H1 (cell line): ENCODE data around the gene GP1BB. TPM values are rescaled to one million over a fixed set of nuclear protein-coding genes. Genes with fewer than 3 reads are reported as not detected.

Source experiments
- CTCF ChIA-PET: fragments of 300-600 bp; sonication (Branson Sonifier 250); formaldehyde crosslinking; loops from one replicate; lab custom pipeline; 2021; ENCODE audit not compliant: partially characterized antibody; lab: Charles Lee
- POLR2A ChIA-PET: fragments of 300-600 bp; sonication (Branson Sonifier 250); formaldehyde crosslinking; loops from one replicate; lab custom pipeline; 2021; ENCODE audit warnings: inconsistent platforms; ENCODE audit not compliant: partially characterized antibody; lab: Charles Lee
- DNase-seq, 2 experiments: peaks; one replicate each; pipeline versions ENCODE4 v3.0.0 to v3.0.0-alpha.2; 2010 to 2022; ENCODE audit warnings: low spot score in 2 of 2, low read depth in 1 of 2, mixed read lengths in 1 of 2
- FAIRE-seq: peaks from 2 replicates; lab custom pipeline; 2011; peaks lifted over from hg19 to GRCh38; lab: Jason Lieb, UNC
- H2AFZ ChIP-seq: 2 replicates; pipeline ENCODE4 v1.8.1; 2012; ENCODE audit warnings: low read length, inconsistent platforms
- H2AK5ac ChIP-seq: 2 replicates; pipeline ENCODE4 v1.6.1; 2013; ENCODE audit warnings: low read depth, low read length
- H2BK120ac ChIP-seq: replicated peaks from 2 replicates; pipeline ENCODE3; 2013; ENCODE audit warnings: low read depth, low read length, inconsistent platforms
- H2BK12ac ChIP-seq: 2 replicates; pipeline ENCODE4 v1.6.1; 2013; ENCODE audit warnings: low read depth, low read length
- H2BK15ac ChIP-seq: 2 replicates; pipeline ENCODE4 v1.6.1; 2013; ENCODE audit warnings: low read length
- H2BK20ac ChIP-seq: 2 replicates; pipeline ENCODE4 v1.6.1; 2013; ENCODE audit warnings: low read length
- H2BK5ac ChIP-seq: 2 replicates; pipeline ENCODE4 v1.6.1; 2013; ENCODE audit warnings: low read depth, low read length
- H3K14ac ChIP-seq: 2 replicates; pipeline ENCODE4 v1.6.1; 2013; ENCODE audit warnings: inconsistent platforms; ENCODE audit not compliant: insufficient read length
- H3K18ac ChIP-seq: 2 replicates; pipeline ENCODE4 v1.6.1; 2013; ENCODE audit warnings: low read length; ENCODE audit errors: extremely low read depth
- H3K23ac ChIP-seq: 2 replicates; pipeline ENCODE4 v1.6.1; 2013; ENCODE audit warnings: inconsistent platforms; ENCODE audit not compliant: insufficient read length
- H3K23me2 ChIP-seq: 2 replicates; pipeline ENCODE4 v1.6.1; 2013; ENCODE audit warnings: low read depth, low read length
- H3K27ac ChIP-seq: 2 replicates; pipeline ENCODE4 v1.6.1; 2011; ENCODE audit warnings: low read depth, low read length, inconsistent platforms
- H3K27me3 ChIP-seq, 4 experiments: replicated peaks in 1 of 4; 1 replicate in 1 of 4; 2 replicates in 3 of 4; pipeline versions ENCODE4 v1.6.1 to v1.8.1; 2011 to 2013; ENCODE audit warnings: low read length in 3 of 4, mild to moderate bottlenecking in 3 of 4, inconsistent platforms in 2 of 4, mixed read lengths in 2 of 4, moderate library complexity in 1 of 4; ENCODE audit not compliant: control insufficient read depth in 3 of 4, insufficient read depth in 3 of 4; ENCODE audit errors: extremely low read depth in 1 of 4
- H3K36me3 ChIP-seq, 4 experiments: 2 replicates each; pipeline versions ENCODE4 v1.6.1 to v1.8.1; 2011 to 2013; ENCODE audit warnings: mild to moderate bottlenecking in 4 of 4, low read length in 3 of 4, moderate library complexity in 2 of 4, control low read depth in 1 of 4, inconsistent platforms in 1 of 4; ENCODE audit not compliant: insufficient read depth in 4 of 4, control insufficient read depth in 2 of 4
- H3K4ac ChIP-seq: replicated peaks from 2 replicates; pipeline ENCODE3; 2013; ENCODE audit warnings: low read length, low read depth, mixed read lengths, inconsistent platforms; ENCODE audit not compliant: insufficient read length
- H3K4me1 ChIP-seq, 4 experiments: replicated peaks in 1 of 4; 1 replicate in 1 of 4; 2 replicates in 3 of 4; pipeline versions ENCODE4 v1.6.1 to v1.8.1; 2011 to 2013; ENCODE audit warnings: low read length in 3 of 4, inconsistent platforms in 2 of 4, mixed read lengths in 1 of 4; ENCODE audit not compliant: insufficient read depth in 4 of 4, control insufficient read depth in 3 of 4
- H3K4me2 ChIP-seq, 2 experiments: 2 replicates each; pipeline versions ENCODE4 v1.6.1 to v1.8.1; 2011 to 2013; ENCODE audit warnings: low read depth in 2 of 2, low read length in 2 of 2, control low read depth in 1 of 2, inconsistent platforms in 1 of 2, mild to moderate bottlenecking in 1 of 2; ENCODE audit not compliant: insufficient read depth in 1 of 2
- H3K4me3 ChIP-seq, 4 experiments: fragments of 200-600, 300-600 bp in 1 of 4; sonication (generic), shearing (Covaris generic), sonication (Bioruptor Twin) in 1 of 4; 2 replicates each; pipeline versions ENCODE4 v1.5.1 to v1.8.1; 2011 to 2016; ENCODE audit warnings: low read length in 4 of 4, low read depth in 3 of 4, control low read depth in 2 of 4, inconsistent platforms in 2 of 4, mild to moderate bottlenecking in 2 of 4, mixed read lengths in 1 of 4, moderate library complexity in 1 of 4; ENCODE audit not compliant: insufficient read depth in 2 of 4; ENCODE audit errors: extremely low read depth in 1 of 4
- H3K56ac ChIP-seq: replicated peaks from 2 replicates; pipeline ENCODE3; 2013; ENCODE audit warnings: low read depth, mild to moderate bottlenecking, mixed read lengths, low read length, inconsistent platforms; ENCODE audit not compliant: insufficient read length
- H3K79me1 ChIP-seq: 2 replicates; pipeline ENCODE4 v1.6.1; 2013; ENCODE audit warnings: low read depth, low read length, control low read depth
- H3K79me2 ChIP-seq, 2 experiments: 2 replicates each; pipeline versions ENCODE4 v1.6.1 to v1.8.1; 2012 to 2013; ENCODE audit warnings: low read length in 2 of 2, mild to moderate bottlenecking in 2 of 2, inconsistent platforms in 1 of 2; ENCODE audit not compliant: insufficient read depth in 2 of 2, control insufficient read depth in 1 of 2
- H3K9ac ChIP-seq, 4 experiments: replicated peaks in 1 of 4; 1 replicate in 1 of 4; 2 replicates in 3 of 4; pipeline versions ENCODE4 v1.6.1 to v1.8.1; 2011 to 2013; ENCODE audit warnings: low read depth in 3 of 4, low read length in 3 of 4, control low read depth in 2 of 4, mild to moderate bottlenecking in 2 of 4, moderate library complexity in 2 of 4, inconsistent platforms in 1 of 4; ENCODE audit errors: extremely low read depth in 1 of 4
- H3K9me3 ChIP-seq, 2 experiments: 2 replicates each; pipeline versions ENCODE4 v1.6.1 to v1.8.1; 2012 to 2013; ENCODE audit warnings: mild to moderate bottlenecking in 2 of 2, moderate library complexity in 2 of 2, control low read depth in 1 of 2, inconsistent platforms in 1 of 2, low read depth in 1 of 2, low read length in 1 of 2, mixed read lengths in 1 of 2; ENCODE audit not compliant: insufficient read depth in 2 of 2
- H4K20me1 ChIP-seq, 2 experiments: replicated peaks in 1 of 2; 2 replicates each; pipeline versions ENCODE3 to v1.8.1; 2011 to 2013; ENCODE audit warnings: inconsistent platforms in 2 of 2, low read length in 2 of 2, mild to moderate bottlenecking in 1 of 2; ENCODE audit not compliant: insufficient read depth in 2 of 2, control insufficient read depth in 1 of 2
- H4K5ac ChIP-seq: 2 replicates; pipeline ENCODE4 v1.6.1; 2013; ENCODE audit warnings: low read length, low read depth, mixed read lengths, inconsistent platforms; ENCODE audit not compliant: insufficient read length
- H4K8ac ChIP-seq: 2 replicates; pipeline ENCODE4 v1.8.0; 2013; ENCODE audit warnings: mild to moderate bottlenecking, moderate library complexity, low read length, inconsistent platforms; ENCODE audit not compliant: insufficient read depth; ENCODE audit errors: extremely low read depth
- H4K91ac ChIP-seq: replicated peaks from 2 replicates; pipeline ENCODE3; 2013; ENCODE audit warnings: low read length, mixed read lengths, inconsistent platforms; ENCODE audit not compliant: insufficient read length
- ATF3 ChIP-seq: IDR thresholded peaks from 2 replicates; pipeline ENCODE4 v1.6.1; 2011; ENCODE audit warnings: low read depth, mild to moderate bottlenecking, low read length; ENCODE audit not compliant: insufficient read depth
- BACH1 ChIP-seq: IDR thresholded peaks from 2 replicates; pipeline ENCODE4 v1.6.1; 2012; ENCODE audit warnings: low read length, improper control_type of control experiment
- EGR1 ChIP-seq: IDR thresholded peaks from 2 replicates; pipeline ENCODE4 v1.6.1; 2011; ENCODE audit warnings: low read depth, low read length, borderline replicate concordance
- JUN ChIP-seq: IDR thresholded peaks from 2 replicates; pipeline ENCODE4 v1.6.1; 2011; ENCODE audit warnings: low read depth, mild to moderate bottlenecking, improper control_type of control experiment, low read length
- SP2 ChIP-seq: IDR thresholded peaks from 2 replicates; pipeline ENCODE4 v1.6.1; 2012; ENCODE audit warnings: mild to moderate bottlenecking, low read length, inconsistent platforms
- TAF7 ChIP-seq: optimal IDR thresholded peaks from 2 replicates; pipeline ENCODE3; 2011; ENCODE audit warnings: low read depth, mild to moderate bottlenecking, inconsistent platforms, low read length, moderate library complexity, borderline replicate concordance
- TCF12 ChIP-seq: IDR thresholded peaks from 2 replicates; pipeline ENCODE4 v1.6.1; 2011; ENCODE audit warnings: low read depth, mild to moderate bottlenecking, low read length
- WGBS, 2 experiments: shearing (Covaris generic) in 1 of 2; methylation state at CpG; one replicate each; pipeline versions ENCODE4 v1.1.6 to v1.1.7; 2013 to 2015; ENCODE audit warnings: low lambda C conversion rate in 2 of 2, mixed read lengths in 2 of 2, inconsistent platforms in 1 of 2, low coverage in 1 of 2, missing lambda C conversion rate in 1 of 2; ENCODE audit not compliant: insufficient replicate concordance in 2 of 2, insufficient coverage in 1 of 2, insufficient read length in 1 of 2; ENCODE audit errors: extremely low coverage in 1 of 2, missing lambda C conversion rate in 1 of 2; 5-methylcytosine and 5-hydroxymethylcytosine counted together
- polyA plus RNA-seq, 7 experiments: library from polyadenylated mRNA; depleted of rRNA in 3 of 7; stranded (reverse) in 5 of 7; unstranded in 2 of 7; fragments of >200 nt in 5 of 7; fragments of 200-250 nt in 2 of 7; gene quantifications; 1 replicate in 5 of 7; 2 replicates in 1 of 7; 4 replicates in 1 of 7; pipeline versions ENCODE4 v1.2.1 to v1.2.3, GENCODE V29; 2011 to 2013; ENCODE audit warnings: missing spikeins in 2 of 7, mixed read lengths in 2 of 7
- total RNA-seq: library from RNA; stranded (reverse); fragmentation: NEBNext Ultra II Directional; extraction: Animal tissue kit (Norgen Biotek cat#: 25700); gene quantifications from 2 replicates; pipeline ENCODE4 v1.2.1, GENCODE V29; 2021
- TF ChIP-seq, protein P1 (sequence below): IDR thresholded peaks from 2 replicates; pipeline ENCODE4 v1.6.1; 2012; ENCODE audit warnings: inconsistent platforms

The GP1BB gene
- total and polyA plus RNA-seq, 2 of the 8 experiments (the other 6 are each of a cell fraction or from before 2014, with no cell fraction given): 0.36 TPM; not detected in 1

- no peaks in the 10 kb centered on the region for H3K27me3 ChIP-seq
- POLR2A ChIA-PET: no interaction called here
- H3K27ac ChIP-seq: no peak overlapping the region
- no peak overlapping the region for H4K5ac ChIP-seq
- H3K9me3 ChIP-seq: no peaks in the 10 kb centered on the region
- 88% methylated on average over 10 of the region's 13 CpGs; no CpG with 5 or more reads in 1 of the 2 experiments for WGBS, 2 experiments
- no peaks in the 10 kb centered on the region for H4K20me1 ChIP-seq
- no peak overlapping the region; the same call in 1 of the 2 replicates for H3K18ac ChIP-seq
- DNase-seq (no peak), FAIRE-seq (no peak)
- no peak overlapping the region for H3K56ac ChIP-seq
- no peak overlapping the region for H2AK5ac ChIP-seq
- no peak overlapping the region for H3K9ac ChIP-seq
- H3K4me3 ChIP-seq: no peak overlapping the region
- H3K79me2 ChIP-seq: no peaks in the 10 kb centered on the region
- H2BK15ac ChIP-seq: no peak overlapping the region; the same call in 1 of the 2 replicates
- H4K8ac ChIP-seq: no peak overlapping the region; the same call in 1 of the 2 replicates
- H3K79me1 ChIP-seq: no peaks in the 10 kb centered on the region
- CTCF ChIA-PET: interaction anchor here (2.2 kb wide), 1 partner anchor 15 kb away, joined by 13 read pairs; no protein-coding TSS in a partner anchor
- H2BK5ac ChIP-seq: no peak overlapping the region
- no peaks in the 10 kb centered on the region for H3K23me2 ChIP-seq
- no peak overlapping the region for H3K14ac ChIP-seq
- H3K4me1 ChIP-seq: peaks cover 0 to 7% (median 4%) of the 10 kb centered on the region in 4 experiments; a peak in 6 of 7 replicates
- H4K91ac ChIP-seq: peak overlapping the region; percentile 15
- no peak overlapping the region for H2AFZ ChIP-seq
- H2BK20ac ChIP-seq: no peak overlapping the region
- H3K23ac ChIP-seq: no peak overlapping the region
- H3K36me3 ChIP-seq: no peaks in the 10 kb centered on the region
- no peak overlapping the region for H2BK120ac ChIP-seq
- no peak overlapping the region for H3K4me2 ChIP-seq
- no peak overlapping the region for H3K4ac ChIP-seq
- 0 out of 2 replicates have a peak overlapping the region, but pooled peaks have one; percentile 80 for H2BK12ac ChIP-seq
- no peak for TF ChIP-seq BACH1
- TF ChIP-seq SP2: no peak
- TF ChIP-seq EGR1: no peak
- TF ChIP-seq, protein P1, sequence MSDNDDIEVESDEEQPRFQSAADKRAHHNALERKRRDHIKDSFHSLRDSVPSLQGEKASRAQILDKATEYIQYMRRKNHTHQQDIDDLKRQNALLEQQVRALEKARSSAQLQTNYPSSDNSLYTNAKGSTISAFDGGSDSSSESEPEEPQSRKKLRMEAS: no peak
- TF ChIP-seq JUN: no peak
- no peak for TF ChIP-seq ATF3
- no peak for TF ChIP-seq TAF7
- TF ChIP-seq TCF12: no peak
These were observed 28.6 kb upstream of the GP1BB start for GRCh38 chr22:19694696-19695095.
